ENCODE measurements around the gene TP53INP2.

Gene TP53INP2

GRCh38 chr20:34709044-34709830 lies 5.1 kb downstream of the TP53INP2 start:
- Histone ChIP-seq H3K36me3 (replicated peaks in 1 of 2; ENCODE audit: control insufficient read depth in 2 of 2, insufficient read depth in 2 of 2, low read length in 2 of 2) (peaks cover 7 to 18% of the 10 kb centered on the region in 2 donors), H3K9me3 (replicated peaks in 1 of 2; ENCODE audit: control insufficient read depth in 2 of 2, insufficient read depth in 1 of 2, low read depth in 1 of 2, low read length in 2 of 2) (peaks cover 0 to 2% of the 10 kb centered on the region in 2 donors), H3K18ac (ENCODE audit: low read length) (peak overlapping the region; percentile 96), H3K79me1 (ENCODE audit: low read depth, low read length) (no peaks in the 10 kb centered on the region), H3K4ac (ENCODE audit: low read length) (no peak overlapping the region), H2BK5ac (ENCODE audit: low read length) (peak overlapping the region; percentile 62), H2BK15ac (ENCODE audit: low read length) (peak overlapping the region; percentile 66), H2BK12ac (ENCODE audit: low read length) (no peak overlapping the region), H3K27me3 (ENCODE audit: control insufficient read depth in 3 of 3, insufficient read depth in 3 of 3, low read depth in 1 of 3, low read length in 3 of 3) (peaks cover 0 to 47% (median 6%) of the 10 kb centered on the region in 3 experiments), H4K91ac (ENCODE audit: low read depth, low read length, poor library complexity) (no peak overlapping the region), H4K8ac (ENCODE audit: low read depth, low read length) (no peak overlapping the region), H3K9ac (ENCODE audit: low read depth, low read length, poor library complexity) (peak overlapping the region; percentile 82), H2BK120ac (ENCODE audit: low read depth, low read length) (peak overlapping the region; percentile 40), H2AFZ (ENCODE audit: low read length) (peak overlapping the region; percentile 100), H3K4me1 (ENCODE audit: control insufficient read depth in 2 of 2, insufficient read depth in 1 of 2, low read depth in 1 of 2, low read length in 2 of 2) (peaks cover 6 to 7% of the 10 kb centered on the region in 2 donors), H3K4me2 (ENCODE audit: insufficient read depth, low read length, poor library complexity, severe bottlenecking) (peak overlapping the region; percentile 87), H3K14ac (ENCODE audit: low read length) (peak overlapping the region; percentile 50), H3K27ac (replicated peaks; ENCODE audit: low read length) (no peak overlapping the region), H3K23ac (ENCODE audit: low read depth, low read length, poor library complexity) (peak overlapping the region; percentile 82), H3K4me3 (ENCODE audit: low read length in 2 of 2) (peak overlapping the region; percentile 77 to 84), H2AK5ac (ENCODE audit: low read depth, low read length) (no peak overlapping the region)
- DNase-seq (ENCODE audit: low spot score): peak; percentile 73
- no CpG with 5 or more reads among the region's 64 CpGs for WGBS, 2 donors (ENCODE audit: extremely low coverage in 2 of 2, insufficient read length in 2 of 2, insufficient replicate concordance in 1 of 2)

DNA sequence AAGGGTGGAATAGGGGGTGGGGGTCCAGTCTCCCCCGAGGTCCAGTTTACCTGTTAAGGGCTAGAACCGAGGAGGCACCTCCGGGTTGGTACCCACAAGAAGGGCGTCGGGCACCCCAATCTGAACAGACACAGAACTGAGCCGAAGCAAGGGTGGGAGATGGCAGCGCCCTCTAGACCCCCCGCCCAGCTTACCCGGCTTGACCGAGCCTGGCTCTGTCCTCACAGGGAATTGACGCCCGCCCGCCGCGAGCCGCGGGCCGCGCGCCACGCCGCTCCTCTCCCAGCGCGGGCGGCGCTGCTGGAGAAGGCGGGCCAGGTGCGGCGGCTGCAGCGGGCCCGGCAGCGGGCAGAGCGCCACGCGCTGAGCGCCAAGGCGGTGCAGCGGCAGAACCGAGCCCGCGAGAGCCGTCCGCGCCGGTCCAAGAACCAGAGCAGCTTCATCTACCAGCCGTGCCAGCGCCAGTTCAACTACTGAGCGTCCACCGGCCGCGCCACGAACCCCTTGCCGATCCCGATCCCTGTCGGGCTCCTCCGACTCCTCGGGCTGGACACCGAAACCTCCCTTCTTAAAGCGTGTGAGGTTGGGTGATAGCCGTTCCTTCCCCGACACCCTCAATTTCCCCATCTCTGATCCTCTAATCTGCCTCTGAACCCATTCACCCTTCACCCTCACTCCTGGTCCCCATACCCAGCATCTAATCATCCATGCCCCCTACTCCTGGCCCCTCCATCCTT lies 5.9 kb downstream of the TP53INP2 start:
- H3K9ac ChIP-seq (ENCODE audit: low read depth, low read length, poor library complexity): peak overlapping the region; percentile 87
- H3K4me3 ChIP-seq (ENCODE audit: low read length in 2 of 2): peak overlapping the region; percentile 77 to 84
- no peak overlapping the region for H3K4ac ChIP-seq (ENCODE audit: low read length)
- peaks cover 0 to 47% (median 6%) of the 10 kb centered on the region in 3 experiments for H3K27me3 ChIP-seq (ENCODE audit: control insufficient read depth in 3 of 3, insufficient read depth in 3 of 3, low read depth in 1 of 3, low read length in 3 of 3)
- H2AK5ac ChIP-seq (ENCODE audit: low read depth, low read length): no peak overlapping the region
- WGBS, 2 donors (ENCODE audit: extremely low coverage in 2 of 2, insufficient read length in 2 of 2, insufficient replicate concordance in 1 of 2): no CpG with 5 or more reads among the region's 61 CpGs
- no peak overlapping the region for H3K14ac ChIP-seq (ENCODE audit: low read length)
- peaks cover 0 to 2% of the 10 kb centered on the region in 2 donors for H3K9me3 ChIP-seq (replicated peaks in 1 of 2; ENCODE audit: control insufficient read depth in 2 of 2, insufficient read depth in 1 of 2, low read depth in 1 of 2, low read length in 2 of 2)
- H3K18ac ChIP-seq (ENCODE audit: low read length): peak overlapping the region; percentile 85
- no peak overlapping the region for H4K8ac ChIP-seq (ENCODE audit: low read depth, low read length)
- peak overlapping the region; percentile 89 for H3K23ac ChIP-seq (ENCODE audit: low read depth, low read length, poor library complexity)
- H3K4me1 ChIP-seq (ENCODE audit: control insufficient read depth in 2 of 2, insufficient read depth in 1 of 2, low read depth in 1 of 2, low read length in 2 of 2): peaks cover 3 to 5% of the 10 kb centered on the region in 2 donors
- H3K36me3 ChIP-seq (replicated peaks in 1 of 2; ENCODE audit: control insufficient read depth in 2 of 2, insufficient read depth in 2 of 2, low read length in 2 of 2): peaks cover 7 to 25% of the 10 kb centered on the region in 2 donors
- no peaks in the 10 kb centered on the region for H3K79me1 ChIP-seq (ENCODE audit: low read depth, low read length)
- no peak overlapping the region for H4K91ac ChIP-seq (ENCODE audit: low read depth, low read length, poor library complexity)
- DNase-seq (ENCODE audit: low spot score): peak; percentile 80
- H2BK5ac ChIP-seq (ENCODE audit: low read length): no peak overlapping the region
- H2BK15ac ChIP-seq (ENCODE audit: low read length): peak overlapping the region; percentile 20
- peak overlapping the region; percentile 87 for H3K4me2 ChIP-seq (ENCODE audit: insufficient read depth, low read length, poor library complexity, severe bottlenecking)
- H3K27ac ChIP-seq (replicated peaks; ENCODE audit: low read length): no peak overlapping the region
- H2BK12ac ChIP-seq (ENCODE audit: low read length): no peak overlapping the region
- H2AFZ ChIP-seq (ENCODE audit: low read length): peak overlapping the region; percentile 100
- H2BK120ac ChIP-seq (ENCODE audit: low read depth, low read length): peak overlapping the region; percentile 40

DNA sequence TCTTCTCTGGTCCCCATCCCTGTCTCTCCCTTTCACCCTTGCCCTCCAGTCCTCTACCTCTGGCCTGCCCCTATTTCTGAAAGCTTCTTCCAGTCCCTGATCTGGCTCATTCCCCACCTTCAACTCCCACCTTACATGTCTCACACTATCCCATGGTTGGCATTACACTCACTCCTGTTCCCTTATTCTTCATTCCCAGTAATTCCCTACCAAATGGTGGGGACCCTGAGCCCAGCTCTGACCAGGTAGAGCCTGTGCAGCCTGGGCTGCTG lies 6.4 kb downstream of the TP53INP2 start:
- H3K4me3 ChIP-seq (ENCODE audit: low read length in 2 of 2): peak overlapping the region in 1 of 2 donors; percentile 77
- H3K4ac ChIP-seq (ENCODE audit: low read length): no peak overlapping the region
- no peak overlapping the region for H4K8ac ChIP-seq (ENCODE audit: low read depth, low read length)
- H2BK15ac ChIP-seq (ENCODE audit: low read length): peak overlapping the region; percentile 20
- peaks cover 0 to 5% of the 10 kb centered on the region in 2 donors for H3K4me1 ChIP-seq (ENCODE audit: control insufficient read depth in 2 of 2, insufficient read depth in 1 of 2, low read depth in 1 of 2, low read length in 2 of 2)
- no peak overlapping the region for H3K18ac ChIP-seq (ENCODE audit: low read length)
- H2BK12ac ChIP-seq (ENCODE audit: low read length): no peak overlapping the region
- H3K36me3 ChIP-seq (replicated peaks in 1 of 2; ENCODE audit: control insufficient read depth in 2 of 2, insufficient read depth in 2 of 2, low read length in 2 of 2): peaks cover 11 to 30% of the 10 kb centered on the region in 2 donors
- H2BK5ac ChIP-seq (ENCODE audit: low read length): no peak overlapping the region
- peak overlapping the region; percentile 89 for H3K23ac ChIP-seq (ENCODE audit: low read depth, low read length, poor library complexity)
- H3K9me3 ChIP-seq (replicated peaks in 1 of 2; ENCODE audit: control insufficient read depth in 2 of 2, insufficient read depth in 1 of 2, low read depth in 1 of 2, low read length in 2 of 2): peaks cover 0 to 2% of the 10 kb centered on the region in 2 donors
- H3K27ac ChIP-seq (replicated peaks; ENCODE audit: low read length): no peak overlapping the region
- no peak overlapping the region for H3K9ac ChIP-seq (ENCODE audit: low read depth, low read length, poor library complexity)
- no peak overlapping the region for H2BK120ac ChIP-seq (ENCODE audit: low read depth, low read length)
- no peak for DNase-seq (ENCODE audit: low spot score)
- no peaks in the 10 kb centered on the region for H3K79me1 ChIP-seq (ENCODE audit: low read depth, low read length)
- peak overlapping the region; percentile 100 for H2AFZ ChIP-seq (ENCODE audit: low read length)
- no peak overlapping the region for H2AK5ac ChIP-seq (ENCODE audit: low read depth, low read length)
- peaks cover 0 to 43% (median 6%) of the 10 kb centered on the region in 3 experiments for H3K27me3 ChIP-seq (ENCODE audit: control insufficient read depth in 3 of 3, insufficient read depth in 3 of 3, low read depth in 1 of 3, low read length in 3 of 3)
- peak overlapping the region; percentile 87 for H3K4me2 ChIP-seq (ENCODE audit: insufficient read depth, low read length, poor library complexity, severe bottlenecking)
- H4K91ac ChIP-seq (ENCODE audit: low read depth, low read length, poor library complexity): no peak overlapping the region
- no peak overlapping the region for H3K14ac ChIP-seq (ENCODE audit: low read length)

Data from neuronal stem cell (in vitro differentiated cells).